GM12878 (cell line): ENCODE results near the gene COL5A1. TPM values are rescaled to one million over a fixed set of nuclear protein-coding genes. Genes with fewer than 3 reads are reported as not detected.

ENCODE experiments used
- ATAC-seq: fragments of 200-7000 bp; cut with Tn5 transposase; 3 replicates; pipeline ENCODE4 v1.9.1; 2020; ENCODE audit warnings: mild to moderate bottlenecking, moderate library complexity
- BruUV-seq: library from RNA; stranded (reverse); fragments of 400-500 nt; replicated peaks from 2 replicates; lab custom pipeline; 2021; lab: Mats Ljungman, UMichigan
- CTCF ChIA-PET: fragments of 300-600 bp; sonication (Branson Sonifier 250); formaldehyde crosslinking; extraction: SDS; loops from one replicate; lab custom pipeline; 2021; ENCODE audit warnings: inconsistent platforms; lab: Yijun Ruan, JAX
- POLR2A ChIA-PET: fragments of 350-600 bp; formaldehyde crosslinking; extraction: SDS; loops from one replicate; lab custom pipeline; 2021; ENCODE audit warnings: inconsistent platforms; lab: Charles Lee
- RAD21 ChIA-PET: fragments of 300-600 bp; sonication (Branson Sonifier 250); formaldehyde crosslinking; loops from one replicate; lab custom pipeline; 2023; ENCODE audit warnings: antibody characterized with exemption; ENCODE audit not compliant: unreplicated experiment; lab: Charles Lee
- SMC1A ChIA-PET: fragments of 300-600 bp; sonication (Branson Sonifier 250); formaldehyde crosslinking; loops from one replicate; lab custom pipeline; 2023; ENCODE audit not compliant: unreplicated experiment, uncharacterized antibody; lab: Charles Lee
- DNase-seq: peaks from one replicate; pipeline ENCODE4 v3.0.0-alpha.2; 2011; ENCODE audit warnings: low read depth, low spot score
- FAIRE-seq: peaks from 3 replicates; lab custom pipeline; 2011; peaks lifted over from hg19 to GRCh38; lab: Jason Lieb, UNC
- H2AFZ ChIP-seq: 2 replicates; pipeline ENCODE4 v1.6.0; 2011; ENCODE audit warnings: low read depth, low read length, control low read depth; ENCODE audit not compliant: control insufficient read depth
- H3K27ac ChIP-seq: 2 replicates; pipeline ENCODE4 v1.5.1; 2011; ENCODE audit warnings: control low read depth; ENCODE audit not compliant: control insufficient read depth, insufficient read depth
- H3K27me3 ChIP-seq, 2 experiments: replicated peaks in 1 of 2; 2 replicates each; pipeline versions ENCODE4 v1.6.0 to v1.6.1; 2011; ENCODE audit warnings: low read length in 1 of 2; ENCODE audit not compliant: control insufficient read depth in 2 of 2, insufficient read depth in 2 of 2
- H3K36me3 ChIP-seq, 2 experiments: 2 replicates each; pipeline ENCODE4 v1.5.1; 2011; ENCODE audit warnings: low read length in 1 of 2; ENCODE audit not compliant: control insufficient read depth in 2 of 2, insufficient read depth in 2 of 2
- H3K4me1 ChIP-seq: 2 replicates; pipeline ENCODE4 v1.6.1; 2011; ENCODE audit warnings: mild to moderate bottlenecking, low read length, moderate library complexity, mixed read lengths; ENCODE audit not compliant: control insufficient read depth, insufficient read depth
- H3K4me2 ChIP-seq: 2 replicates; pipeline ENCODE4 v1.6.0; 2011; ENCODE audit warnings: control low read depth; ENCODE audit not compliant: control insufficient read depth, insufficient read depth
- H3K4me3 ChIP-seq: fragments of 200-600 bp; sonication (generic); 2 replicates; pipeline ENCODE4 v1.5.1; 2016
- H3K79me2 ChIP-seq: 2 replicates; pipeline ENCODE4 v1.6.0; 2011; ENCODE audit warnings: low read length; ENCODE audit not compliant: control insufficient read depth, insufficient read depth
- H3K9ac ChIP-seq: 2 replicates; pipeline ENCODE4 v1.8.0; 2011; ENCODE audit warnings: low read length, control low read depth, mixed read lengths; ENCODE audit not compliant: control insufficient read depth, insufficient read depth
- H3K9me3 ChIP-seq: replicated peaks from 3 replicates; pipeline ENCODE4 v1.5.1; 2011; ENCODE audit warnings: mild to moderate bottlenecking, low read length; ENCODE audit not compliant: control insufficient read depth, insufficient read depth
- H4K20me1 ChIP-seq: 2 replicates; pipeline ENCODE4 v1.6.0; 2011; ENCODE audit not compliant: control insufficient read depth, insufficient read depth
- ATF7 ChIP-seq: fragments of 450-650 bp; IDR thresholded peaks from 2 replicates; pipeline ENCODE4 v1.6.1; 2016; ENCODE audit warnings: low read depth, mild to moderate bottlenecking
- CBX5 ChIP-seq: sonication (generic); IDR thresholded peaks from 2 replicates; pipeline ENCODE4 v1.6.1; 2016; ENCODE audit warnings: low read depth, moderate library complexity, mild to moderate bottlenecking, inconsistent platforms
- CHD1 ChIP-seq: IDR thresholded peaks from 2 replicates; pipeline ENCODE4 v1.6.1; 2012; ENCODE audit warnings: low read depth, low read length, improper control_type of control experiment
- CHD2 ChIP-seq: IDR thresholded peaks from 2 replicates; pipeline ENCODE4 v1.6.1; 2011; ENCODE audit warnings: low read depth, low read length, improper control_type of control experiment, borderline replicate concordance
- CREB1 ChIP-seq: IDR thresholded peaks from 2 replicates; pipeline ENCODE4 v1.6.1; 2012; ENCODE audit warnings: low read depth, mild to moderate bottlenecking, inconsistent platforms
- MEF2B ChIP-seq: fragments of 450-650 bp; IDR thresholded peaks from 2 replicates; pipeline ENCODE4 v1.6.1; 2018; ENCODE audit warnings: mild to moderate bottlenecking, moderate library complexity; ENCODE audit not compliant: partially characterized antibody, poor library complexity, severe bottlenecking
- MXI1 ChIP-seq: fragments of 150-350 bp; IDR thresholded peaks from 2 replicates; pipeline ENCODE4 v1.6.1; 2011; ENCODE audit warnings: low read depth, mild to moderate bottlenecking, inconsistent platforms, low read length, improper control_type of control experiment
- NBN ChIP-seq: fragments of 450-650 bp; IDR thresholded peaks from 2 replicates; pipeline ENCODE4 v1.6.1; 2016
- NFIC ChIP-seq: IDR thresholded peaks from 2 replicates; pipeline ENCODE4 v1.6.1; 2012; ENCODE audit warnings: low read depth, mild to moderate bottlenecking, inconsistent platforms, low read length, moderate library complexity
- NRF1 ChIP-seq: conservative IDR thresholded peaks from 2 replicates; pipeline ENCODE4 v1.6.1; 2011; ENCODE audit warnings: mild to moderate bottlenecking, low read depth, low read length, improper control_type of control experiment
- PAX8 ChIP-seq: fragments of 450-650 bp; IDR thresholded peaks from 2 replicates; pipeline ENCODE4 v1.6.1; 2017; ENCODE audit warnings: mild to moderate bottlenecking, moderate library complexity
- POLR2A ChIP-seq: IDR thresholded peaks from 2 replicates; pipeline ENCODE4 v1.6.1; 2011; ENCODE audit warnings: low read depth, mild to moderate bottlenecking, low read length
- POLR2AphosphoS2 ChIP-seq: IDR thresholded peaks from 2 replicates; pipeline ENCODE4 v1.6.1; 2011; ENCODE audit warnings: low read depth, mild to moderate bottlenecking, low read length, improper control_type of control experiment, moderate library complexity
- RBBP5 ChIP-seq: fragments of 200-600 bp; sonication (generic); conservative IDR thresholded peaks from 2 replicates; pipeline ENCODE4 v1.6.1; 2016
- RCOR1 ChIP-seq: conservative IDR thresholded peaks from 2 replicates; pipeline ENCODE4 v1.6.1; 2012; ENCODE audit warnings: low read depth, low read length, improper control_type of control experiment
- SIN3A ChIP-seq: IDR thresholded peaks from 2 replicates; pipeline ENCODE4 v1.6.1; 2012; ENCODE audit warnings: low read depth, low read length, improper control_type of control experiment
- SMARCA5 ChIP-seq: fragments of 450-650 bp; IDR thresholded peaks from 2 replicates; pipeline ENCODE4 v1.6.1; 2017; ENCODE audit warnings: mild to moderate bottlenecking
- TCF12 ChIP-seq: IDR thresholded peaks from 2 replicates; pipeline ENCODE4 v1.6.1; 2011; ENCODE audit warnings: low read depth, mild to moderate bottlenecking, low read length
- ZNF24 ChIP-seq: fragments of 450-650 bp; IDR thresholded peaks from 2 replicates; pipeline ENCODE4 v1.6.1; 2017; ENCODE audit warnings: antibody characterized with exemption, mild to moderate bottlenecking
- ZNF622 ChIP-seq: fragments of 450-650 bp; IDR thresholded peaks from 2 replicates; pipeline ENCODE4 v1.6.1; 2017; ENCODE audit warnings: mild to moderate bottlenecking, inconsistent platforms
- WGBS: methylation state at CpG from one replicate; pipeline ENCODE4 v1.1.6; 2016; ENCODE audit warnings: low lambda C conversion rate; ENCODE audit not compliant: insufficient replicate concordance, insufficient coverage; ENCODE audit errors: missing lambda C conversion rate; 5-methylcytosine and 5-hydroxymethylcytosine counted together
- in situ Hi-C: fragments of 300-500 bp; cut with MboI; formaldehyde crosslinking; loops from 9 replicates; pipeline ENCODE4 v1.14.3; 2018; ENCODE audit warnings: mixed read lengths
- intact Hi-C: fragments of 100-400 bp; cut with micrococcal nuclease; formaldehyde crosslinking; loops from one replicate; pipeline ENCODE4 v1.14.2; 2022; ENCODE audit not compliant: unreplicated experiment
- polyA plus RNA-seq, 11 experiments: library from polyadenylated mRNA; depleted of rRNA in 4 of 11; unstranded in 6 of 11; stranded (reverse) in 5 of 11; fragments of >200 nt; fragmentation: Nextera tagmentation in 4 of 11; fragmentation: Illumina TruSeq in 1 of 11; extraction: Ambion mirVana in 4 of 11; extraction: Trizol in 1 of 11; gene quantifications; 1 replicate in 1 of 11; 2 replicates in 10 of 11; pipeline versions ENCODE4 v1.2.1 to v1.2.3, GENCODE V29; 2011 to 2016; ENCODE audit warnings: inconsistent platforms in 2 of 11, missing spikeins in 2 of 11, low read depth in 1 of 11
- total RNA-seq, 4 experiments: library from RNA; depleted of rRNA in 3 of 4; stranded (reverse); fragments of >200 nt in 3 of 4; fragmentation: Illumina TruSeq in 1 of 4; extraction: Trizol in 1 of 4; gene quantifications; 2 replicates each; pipeline versions ENCODE4 v1.2.1 to v1.2.3, GENCODE V29; 2013 to 2021

The COL5A1 gene
- total and polyA plus RNA-seq, 10 of the 15 experiments (the other 5 are each of a cell fraction or from before 2014, with no cell fraction given), result under 0.01 to 0.15 (median 0.13) TPM; not detected in 4

DNA sequence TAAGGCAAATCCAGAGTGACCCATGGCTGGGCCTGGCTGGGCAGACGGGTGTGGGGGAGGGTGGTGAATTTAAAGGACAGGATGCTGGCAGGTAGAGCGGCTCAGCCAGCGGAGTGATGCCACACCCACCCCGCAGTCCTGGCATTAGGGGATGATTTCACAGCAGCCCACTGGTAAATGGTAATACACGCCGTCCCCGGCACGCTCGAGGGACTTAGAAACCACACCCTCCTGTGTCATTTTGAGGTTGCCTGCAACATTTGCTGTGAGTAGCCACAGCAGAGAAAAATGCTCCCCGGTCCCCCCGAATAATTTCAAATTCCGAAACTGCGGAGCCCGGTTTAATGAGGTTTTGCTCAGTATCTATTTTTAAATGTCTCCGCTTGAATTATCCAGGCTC is 167.7 kb downstream of the COL5A1 start:
- RAD21 ChIA-PET, result no interaction called here
- TF ChIP-seq CREB1 (no peak), CHD1 (no peak), NBN (no peak), POLR2A (no peak), MXI1 (no peak), PAX8 (no peak), CBX5 (no peak), ZNF622 (no peak), ATF7 (no peak), TCF12 (no peak), SMARCA5 (no peak), NRF1 (no peak), POLR2AphosphoS2 (no peak), RBBP5 (no peak), ZNF24 (no peak), MEF2B (no peak), RCOR1 (no peak), CHD2 (no peak), NFIC (no peak), SIN3A (no peak)
- TF ChIP-seq, all 136 proteins: peak for 0
- no TSS peak for BruUV-seq

More for the DNA sequence above, 167.7 kb downstream of the COL5A1 start:
- intact Hi-C loops (no loop called here), in situ Hi-C loops (no loop called here)
- no peaks in the 10 kb centered on the region for H3K9me3 ChIP-seq
- H3K4me2 ChIP-seq, result no peak overlapping the region
- H3K27me3 ChIP-seq, result no peaks in the 10 kb centered on the region; a peak in 2 of 4 replicates
- DNase-seq (no peak), ATAC-seq (no peak), FAIRE-seq (no peak)
- no peak overlapping the region for H2AFZ ChIP-seq
- WGBS, result 51% methylated on average over 15 of the region's 15 CpGs
- SMC1A ChIA-PET, result no interaction called here
- H3K27ac ChIP-seq, result no peak overlapping the region
- no peaks in the 10 kb centered on the region; the same call in 1 of the 2 replicates for H4K20me1 ChIP-seq
- H3K4me3 ChIP-seq, result no peak overlapping the region
- no peak overlapping the region for H3K9ac ChIP-seq
- POLR2A ChIA-PET, result no interaction called here
- no peaks in the 10 kb centered on the region for H3K79me2 ChIP-seq
- H3K4me1 ChIP-seq, result no peaks in the 10 kb centered on the region
- CTCF ChIA-PET, result no interaction called here
- no peaks in the 10 kb centered on the region for H3K36me3 ChIP-seq
